ENCODE data around the gene PANX3.

The PANX3 gene

GRCh38 chr11:124618863-124619262, 7.6 kb downstream of the PANX3 start:
- no peak for DNase-seq

DNA sequence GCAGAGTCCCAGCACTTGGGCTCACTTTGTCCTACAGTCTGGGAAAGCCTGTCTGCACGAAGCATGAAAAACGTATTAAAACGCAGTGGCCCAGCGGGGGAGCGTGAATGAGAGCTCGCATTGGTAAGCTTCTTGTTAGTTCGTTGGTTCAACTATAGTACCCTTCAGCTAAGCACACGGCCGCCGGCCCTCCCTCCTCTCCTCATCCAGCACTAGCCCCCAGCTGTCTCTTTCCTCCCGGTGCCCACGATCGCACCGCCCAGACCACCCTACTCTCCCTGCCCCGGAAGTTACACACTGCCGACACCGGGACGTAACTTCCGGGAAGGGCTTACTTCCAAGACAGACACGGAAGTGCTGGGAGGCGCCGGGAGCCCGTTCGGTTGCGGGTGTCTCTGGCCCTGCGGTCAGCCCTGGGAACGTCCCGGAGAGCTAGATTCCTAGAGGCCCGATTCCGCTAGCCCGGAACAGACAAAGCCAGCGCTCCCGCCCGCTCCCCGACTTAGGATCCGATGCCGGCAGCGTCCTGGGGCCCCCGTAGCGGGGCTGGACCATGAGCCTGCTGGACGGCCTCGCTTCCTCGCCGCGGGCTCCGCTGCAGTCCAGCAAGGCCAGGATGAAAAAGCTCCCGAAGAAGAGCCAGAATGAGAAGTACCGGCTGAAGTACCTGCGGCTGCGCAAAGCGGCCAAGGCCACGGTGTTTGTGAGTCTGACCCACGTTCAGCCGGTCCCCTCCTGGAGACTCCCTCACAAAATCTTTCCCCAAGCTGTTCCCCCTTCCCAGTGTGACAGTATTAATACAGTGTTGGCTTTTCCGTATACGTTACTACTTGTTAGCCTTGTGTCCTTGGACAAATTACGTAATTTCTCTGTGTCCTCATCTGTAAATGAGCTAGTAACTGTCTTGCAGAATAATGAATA, 11.6 kb downstream of the PANX3 start, which contains the start of gene TBRG1:
Gene TBRG1, plus strand, starts transcription at position 334 of the 921 bp plus-strand sequence. Its CDS starts 220 bp downstream, at position 554.
- DNase-seq, result peak; percentile 98

DNA sequence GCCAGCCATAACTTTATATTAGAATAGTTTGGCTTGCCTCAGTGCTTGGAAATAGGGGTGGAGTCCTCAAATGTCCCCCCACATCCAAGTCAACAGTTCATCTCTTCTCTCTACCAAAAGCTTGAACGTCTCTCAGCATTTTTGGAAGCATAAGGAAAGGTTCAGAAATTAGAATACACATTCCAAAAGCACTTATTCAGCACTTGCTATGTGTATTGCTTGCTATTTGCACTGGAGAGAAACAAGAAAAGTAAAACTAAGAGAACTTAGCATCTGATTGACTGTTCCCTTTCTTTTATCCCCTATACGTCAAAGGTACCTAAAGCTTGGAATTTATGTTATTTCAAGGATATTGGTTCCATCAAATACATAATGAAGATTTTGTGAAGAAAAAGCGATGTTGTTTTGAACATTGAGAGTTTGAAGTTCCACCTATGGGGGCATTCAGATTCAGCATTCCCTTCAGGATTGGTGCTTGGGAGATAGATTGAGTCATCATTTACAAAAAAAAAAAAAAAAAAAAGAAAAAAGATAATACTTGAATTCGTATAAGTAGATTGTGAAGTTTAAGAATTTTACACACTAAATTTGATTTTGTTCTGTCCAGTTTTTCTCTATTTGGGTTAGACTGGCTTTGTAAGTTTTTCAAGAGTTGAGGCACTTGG, 12.8 kb downstream of the PANX3 start:
- DNase-seq, result no peak

GRCh38 chr11:124625504-124626168, 14.4 kb downstream of the PANX3 start:
- peak; percentile 55 for DNase-seq

- peak; percentile 41 for DNase-seq
Observed at GRCh38 chr11:124627546-124627945, 16.3 kb downstream of the PANX3 start.

DNA sequence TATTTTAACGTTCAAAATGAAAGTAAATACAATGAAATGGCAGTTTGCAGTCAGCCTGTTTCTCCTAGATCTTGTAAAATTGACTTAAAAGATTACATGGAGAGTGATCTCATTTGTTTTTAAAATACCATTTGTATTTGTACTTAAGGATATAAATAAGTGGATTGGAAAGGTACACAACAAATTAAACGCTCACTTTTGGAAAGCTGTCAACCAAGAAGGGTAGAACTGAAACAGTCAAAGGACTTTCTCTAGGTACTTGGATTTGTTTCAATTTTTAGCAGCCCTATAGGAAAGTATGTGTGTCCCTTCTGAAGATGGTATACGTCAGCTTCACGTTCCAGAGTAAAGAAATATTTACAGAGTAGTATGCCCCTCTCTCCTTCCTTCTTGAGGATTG, 18.7 kb downstream of the PANX3 start:
- no peak for DNase-seq

DNA sequence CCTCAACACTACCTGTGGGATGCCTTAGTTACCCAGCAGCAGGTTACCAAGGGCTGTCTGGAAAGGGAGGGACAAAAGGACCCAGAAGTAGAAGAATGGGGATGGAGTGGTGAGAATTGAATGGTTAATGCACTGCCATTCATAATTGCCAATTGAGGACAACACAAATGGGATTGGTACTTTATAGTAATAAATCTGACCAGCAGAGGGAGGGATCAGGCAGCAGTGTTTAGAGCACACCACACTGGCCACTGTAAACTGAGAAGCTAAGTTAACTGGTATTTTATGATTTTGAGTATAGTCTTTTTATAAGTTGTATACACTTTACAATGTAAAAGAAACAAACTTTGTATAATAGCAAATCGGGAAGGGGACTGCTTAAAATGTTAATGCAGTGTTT, 22.1 kb downstream of the PANX3 start:
- DNase-seq, result peak; percentile 29

DNA sequence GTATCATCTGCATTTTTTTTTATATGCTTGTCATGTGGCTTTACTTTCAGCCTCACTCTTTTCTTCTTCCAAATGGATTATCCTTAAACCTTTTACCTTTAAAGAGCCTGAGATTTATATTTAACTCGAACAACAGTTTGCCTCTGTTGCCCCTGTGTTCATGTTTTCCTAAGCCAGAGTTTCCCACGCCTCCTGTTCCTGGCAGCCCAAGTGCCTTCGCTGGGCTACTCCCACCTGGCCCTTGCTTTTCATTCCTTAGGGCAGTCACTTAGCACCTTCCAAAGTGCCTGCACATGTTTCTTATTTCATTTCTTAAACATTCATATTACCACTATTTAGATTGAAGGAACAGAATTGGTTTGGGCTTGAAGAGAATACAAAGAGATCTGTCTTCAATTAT, 24.7 kb downstream of the PANX3 start:
- DNase-seq, result no peak

DNA sequence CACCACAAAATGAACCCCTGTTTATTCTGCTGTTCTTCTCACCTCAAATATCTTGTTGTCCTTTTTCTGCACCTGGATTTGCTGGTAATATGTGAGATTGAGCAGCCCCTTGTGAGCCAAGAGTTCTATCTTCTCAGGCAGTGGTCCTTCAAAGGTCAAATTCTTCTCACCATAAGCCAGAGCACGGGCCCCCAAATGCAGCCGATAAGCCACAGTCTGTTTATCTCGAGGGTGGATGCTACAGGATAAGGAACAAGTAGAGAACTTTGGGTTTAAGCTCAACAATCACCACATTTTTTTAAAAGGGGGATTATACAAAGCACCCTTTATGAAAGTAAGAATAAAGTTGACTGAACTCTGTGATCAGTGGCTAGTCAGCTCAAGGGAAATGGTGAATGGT, 27.3 kb downstream of the PANX3 start:
- DNase-seq, result no peak

DNA sequence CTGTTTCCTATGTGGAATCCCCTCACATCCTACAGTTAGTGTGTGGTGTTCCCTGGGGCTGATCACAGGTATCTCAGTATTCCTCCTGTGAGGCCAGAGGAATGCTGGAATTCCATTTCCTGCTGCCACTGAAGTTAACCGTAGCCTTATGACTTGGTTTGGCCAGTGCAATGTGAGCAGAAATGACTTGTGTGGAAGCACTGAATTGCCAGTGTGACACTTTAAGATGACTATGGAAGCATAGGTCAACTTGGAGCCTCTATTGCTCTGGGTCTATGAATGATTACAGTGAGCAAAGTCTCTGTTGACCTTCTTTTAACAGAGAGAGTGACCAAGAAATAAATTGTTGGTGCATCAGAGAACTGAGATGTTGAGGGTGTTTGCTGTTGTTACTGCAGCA, 28.0 kb downstream of the PANX3 start:
- no peak for DNase-seq

DNA sequence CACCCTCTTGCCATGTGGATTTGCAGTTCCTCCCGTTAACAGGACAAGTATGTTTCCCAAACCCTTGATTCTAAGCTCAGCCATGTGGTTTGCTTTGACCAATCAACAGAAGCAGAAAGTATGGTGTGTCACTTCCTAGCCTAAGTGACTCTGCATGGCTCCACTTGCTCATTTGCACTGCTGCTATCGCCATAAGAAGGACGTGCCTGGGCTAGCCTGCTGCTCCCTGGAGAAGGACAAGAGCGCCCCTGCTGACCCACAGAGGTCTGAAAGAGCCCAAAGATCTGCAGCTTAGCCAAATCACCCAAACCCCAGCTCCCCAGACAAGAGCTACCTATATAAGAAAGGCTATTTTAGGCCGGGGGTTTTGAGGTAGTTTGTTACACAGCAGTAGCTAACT, 29.4 kb downstream of the PANX3 start:
- no peak for DNase-seq

DNA sequence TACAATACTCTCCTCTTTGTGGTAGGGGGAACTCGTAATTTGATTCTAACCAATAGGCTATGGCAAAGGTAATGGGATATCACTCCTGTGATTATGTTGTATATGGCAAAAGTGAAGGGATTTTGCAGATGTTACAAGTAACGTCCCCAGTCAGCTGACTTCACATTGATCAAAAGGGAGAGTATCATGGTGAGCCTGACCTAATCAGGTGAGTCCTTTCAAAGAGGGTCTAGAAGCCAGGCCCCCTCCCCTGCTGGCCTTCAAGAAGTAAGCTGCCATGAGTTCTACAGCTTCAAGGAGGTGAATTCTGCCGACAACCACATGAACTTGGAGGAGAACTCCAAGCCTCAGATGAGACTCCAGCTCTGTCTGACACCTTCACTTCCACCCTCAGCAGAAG, 31.4 kb downstream of the PANX3 start:
- DNase-seq, result no peak

DNA sequence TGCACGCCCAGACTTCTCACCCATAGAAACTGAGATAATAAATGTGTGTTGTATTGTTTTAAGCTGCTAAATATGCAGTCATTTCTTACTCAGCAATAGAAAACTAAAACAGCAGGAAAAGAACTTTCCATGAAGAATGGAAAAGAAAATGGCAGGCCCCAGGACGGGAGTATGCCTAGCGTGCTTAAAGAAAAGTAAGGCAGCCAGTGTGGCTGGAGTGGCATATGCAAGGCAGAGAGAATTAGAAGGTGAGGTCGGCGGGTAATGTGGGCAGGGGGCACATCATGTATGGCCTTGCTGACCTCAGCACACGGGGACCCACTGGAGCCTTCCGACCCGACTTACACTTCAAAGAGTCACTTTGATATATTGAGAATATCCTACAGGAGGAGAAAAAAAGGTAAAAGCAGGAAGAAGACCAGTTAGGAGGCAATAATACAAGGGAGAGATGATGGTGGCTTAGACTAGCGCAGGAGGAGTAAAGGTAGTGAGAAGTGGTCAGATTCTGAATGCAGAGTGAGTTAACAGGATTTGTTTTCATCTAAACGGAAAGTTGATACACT, 31.9 kb downstream of the PANX3 start:
- no peak for DNase-seq

GRCh38 chr11:124643605-124644425, 32.6 kb downstream of the PANX3 start:
- DNase-seq, result peak; percentile 97

DNA sequence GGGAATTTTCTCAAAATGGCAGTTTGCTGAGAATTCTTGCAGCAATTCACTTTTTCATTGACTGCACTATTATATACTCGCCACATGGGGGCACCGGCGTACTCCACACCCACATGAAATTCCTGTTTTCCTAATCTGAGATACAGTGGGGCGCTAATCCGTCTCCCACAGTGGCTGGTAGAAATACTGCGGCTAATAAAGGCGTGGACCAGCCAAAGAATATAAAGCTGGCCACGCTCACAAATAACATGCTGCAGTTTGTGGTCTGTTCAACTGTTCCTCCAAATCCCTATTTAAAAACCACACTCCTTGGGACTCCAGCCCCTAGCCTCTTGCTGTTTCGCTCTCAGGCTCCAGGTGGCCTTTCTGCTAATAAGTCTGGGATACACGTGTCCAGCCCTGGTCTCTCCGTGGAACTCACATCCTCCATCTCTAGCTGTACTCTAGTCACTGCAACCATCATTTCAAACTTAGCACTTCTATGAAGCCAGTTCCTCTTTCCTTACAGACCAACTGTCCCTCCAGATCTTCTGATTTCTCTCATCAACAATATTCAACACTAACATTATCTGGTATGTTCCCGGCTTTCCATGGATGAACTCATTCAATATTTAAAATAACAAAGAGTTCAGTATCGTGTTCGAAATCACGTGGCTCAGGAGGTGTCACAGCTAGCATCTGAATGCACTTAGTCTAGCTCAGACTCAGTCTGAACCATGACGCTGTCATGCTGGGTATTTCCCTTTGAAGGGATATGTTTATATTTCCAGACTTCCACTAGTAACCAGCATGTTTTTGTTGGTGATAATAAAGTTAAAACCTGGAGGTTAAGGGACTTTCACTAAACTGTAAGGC, 33.4 kb downstream of the PANX3 start:
- peak; percentile 90 for DNase-seq

- peak; percentile 44 for DNase-seq
Observed at GRCh38 chr11:124646148-124646547, 34.9 kb downstream of the PANX3 start.

- no peak for DNase-seq
Observed at GRCh38 chr11:124648610-124649009, 37.4 kb downstream of the PANX3 start.

DNA sequence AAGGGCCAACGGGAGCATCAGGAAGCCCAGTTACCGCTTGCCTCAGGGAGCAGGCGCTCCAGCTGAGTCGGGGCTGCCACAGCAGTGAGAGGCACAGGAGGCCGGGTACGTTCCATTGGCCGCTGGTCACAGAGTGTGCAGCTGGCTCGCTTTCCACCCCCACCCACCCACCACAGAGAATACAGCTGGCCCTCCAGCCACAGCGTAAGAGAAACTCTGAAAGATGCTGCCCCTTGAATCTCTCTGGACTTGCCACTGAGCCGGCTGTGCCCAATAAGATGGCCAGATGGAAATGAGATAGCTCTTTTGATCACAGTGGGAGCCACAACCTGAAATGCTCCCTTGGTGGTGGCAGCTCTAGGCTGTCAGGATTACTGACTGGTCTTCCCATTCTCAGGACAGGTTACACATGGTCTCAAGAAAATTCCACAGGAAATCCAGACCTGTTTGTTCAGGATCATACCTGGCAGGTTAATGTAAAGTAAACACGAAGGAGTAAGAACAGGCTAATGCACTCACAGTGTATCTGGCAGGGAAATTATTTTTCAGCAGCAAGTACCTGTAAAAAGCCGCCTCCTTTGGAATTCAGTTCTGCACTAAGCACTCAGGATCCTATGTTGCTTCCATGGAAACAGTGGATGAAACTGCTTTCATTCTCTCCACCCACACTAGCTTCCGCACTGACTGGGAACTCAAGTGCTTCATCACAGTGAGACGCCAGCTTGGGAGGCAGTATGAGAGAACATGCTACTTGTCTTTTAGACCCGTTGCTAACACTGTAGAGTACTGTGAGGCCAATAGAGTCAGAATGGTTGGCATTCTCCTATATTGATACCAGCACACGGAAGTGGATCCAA, 45.8 kb downstream of the PANX3 start:
- no peak for DNase-seq

- no peak for DNase-seq
Observed at GRCh38 chr11:124657904-124658303, 46.7 kb downstream of the PANX3 start.

DNA sequence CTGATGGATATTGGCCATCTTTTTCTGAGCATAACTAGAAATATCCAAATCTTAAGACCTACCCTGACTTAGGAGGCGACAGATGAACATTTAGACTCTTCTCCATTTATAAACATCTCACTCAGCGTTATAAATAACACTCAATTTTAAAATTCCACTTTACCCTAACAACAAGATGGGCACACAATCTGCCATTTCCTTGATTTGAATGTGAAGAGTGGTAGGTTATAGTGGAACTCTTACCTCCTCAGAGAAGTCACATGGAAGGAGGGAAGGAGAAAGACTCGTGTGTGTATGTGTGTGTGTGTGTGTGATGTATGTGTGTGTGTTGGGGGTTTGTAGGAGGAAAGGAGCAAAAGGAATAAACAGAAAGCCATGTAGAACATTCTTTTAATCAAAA, 47.3 kb downstream of the PANX3 start:
- no peak for DNase-seq

Measured in GF-D8 (cell line).